Measurements from ENCODE around the gene CHD3. TPM values are rescaled to one million over a fixed set of nuclear protein-coding genes. Genes with fewer than 3 reads are reported as not detected.
A peak's percentile ranks its signal among the peaks of the same experiment; 100 is the strongest.

The CHD3 gene
- total and polyA plus RNA-seq, 9 donors: 47.6 to 124 (median 78.2) TPM

- H3K27me3 ChIP-seq (ENCODE audit: control insufficient read depth, insufficient read depth, low read length): no peaks in the 10 kb centered on the region
- no peaks in the 10 kb centered on the region for H3K9me3 ChIP-seq (replicated peaks; ENCODE audit: control insufficient read depth, low read depth, low read length)
- H3K27ac ChIP-seq (ENCODE audit: low read length): peak overlapping the region; percentile 98
- no peak for DNase-seq
- peaks cover 40% of the 10 kb centered on the region for H3K36me3 ChIP-seq (ENCODE audit: control insufficient read depth, insufficient read depth, low read length)
- peaks cover 49% of the 10 kb centered on the region for H3K4me1 ChIP-seq (ENCODE audit: control insufficient read depth, insufficient read depth, low read length)
- 0% methylated on average over 17 of the region's 17 CpGs for WGBS (ENCODE audit: insufficient coverage)
- peak overlapping the region; percentile 61 for H3K4me3 ChIP-seq (ENCODE audit: low read length)
These were observed 45.4 kb upstream of the CHD3 start for GRCh38 chr17:7843257-7843535.

- peak; percentile 89 for DNase-seq
- Histone ChIP-seq H3K9me3 (replicated peaks; ENCODE audit: control insufficient read depth, low read depth, low read length) (no peaks in the 10 kb centered on the region), H3K27ac (ENCODE audit: low read length) (peak overlapping the region; percentile 98), H3K36me3 (ENCODE audit: control insufficient read depth, insufficient read depth, low read length) (peaks cover 46% of the 10 kb centered on the region), H3K4me1 (ENCODE audit: control insufficient read depth, insufficient read depth, low read length) (peaks cover 45% of the 10 kb centered on the region), H3K4me3 (ENCODE audit: low read length) (peak overlapping the region; percentile 61), H3K27me3 (ENCODE audit: control insufficient read depth, insufficient read depth, low read length) (no peaks in the 10 kb centered on the region)
- WGBS (ENCODE audit: insufficient coverage): under 1% methylated on average over 51 of the region's 61 CpGs
These were observed 44.9 kb upstream of the CHD3 start for GRCh38 chr17:7843536-7844291.

GRCh38 chr17:7844292-7845154 is 44.1 kb upstream of the CHD3 start:
- WGBS (ENCODE audit: insufficient coverage): under 1% methylated on average over 69 of the region's 71 CpGs
- H3K36me3 ChIP-seq (ENCODE audit: control insufficient read depth, insufficient read depth, low read length): peaks cover 53% of the 10 kb centered on the region

GRCh38 chr17:7845359-7846062 is 43.1 kb upstream of the CHD3 start:
- no peak for DNase-seq
- Histone ChIP-seq H3K27ac (ENCODE audit: low read length) (peak overlapping the region; percentile 98), H3K27me3 (ENCODE audit: control insufficient read depth, insufficient read depth, low read length) (no peaks in the 10 kb centered on the region), H3K4me1 (ENCODE audit: control insufficient read depth, insufficient read depth, low read length) (peaks cover 31% of the 10 kb centered on the region), H3K36me3 (ENCODE audit: control insufficient read depth, insufficient read depth, low read length) (peaks cover 54% of the 10 kb centered on the region), H3K9me3 (replicated peaks; ENCODE audit: control insufficient read depth, low read depth, low read length) (no peaks in the 10 kb centered on the region), H3K4me3 (ENCODE audit: low read length) (peak overlapping the region; percentile 61)
- 86% methylated on average over 12 of the region's 15 CpGs for WGBS (ENCODE audit: insufficient coverage)

More at GRCh38 chr17:7844292-7845154, 44.1 kb upstream of the CHD3 start:
- Histone ChIP-seq H3K4me3 (ENCODE audit: low read length) (peak overlapping the region; percentile 61), H3K27ac (ENCODE audit: low read length) (peak overlapping the region; percentile 98), H3K27me3 (ENCODE audit: control insufficient read depth, insufficient read depth, low read length) (no peaks in the 10 kb centered on the region), H3K4me1 (ENCODE audit: control insufficient read depth, insufficient read depth, low read length) (peaks cover 37% of the 10 kb centered on the region), H3K9me3 (replicated peaks; ENCODE audit: control insufficient read depth, low read depth, low read length) (no peaks in the 10 kb centered on the region)
- peak; percentile 98 for DNase-seq

- H3K4me1 ChIP-seq (ENCODE audit: control insufficient read depth, insufficient read depth, low read length): peaks cover 25% of the 10 kb centered on the region
- H3K27ac ChIP-seq (ENCODE audit: low read length): no peak overlapping the region
- peaks cover 58% of the 10 kb centered on the region for H3K36me3 ChIP-seq (ENCODE audit: control insufficient read depth, insufficient read depth, low read length)
- no peak overlapping the region for H3K4me3 ChIP-seq (ENCODE audit: low read length)
- WGBS (ENCODE audit: insufficient coverage): 93% methylated on average over 13 of the region's 22 CpGs
- H3K9me3 ChIP-seq (replicated peaks; ENCODE audit: control insufficient read depth, low read depth, low read length): no peaks in the 10 kb centered on the region
- no peak for DNase-seq
- no peaks in the 10 kb centered on the region for H3K27me3 ChIP-seq (ENCODE audit: control insufficient read depth, insufficient read depth, low read length)
These were observed 42.4 kb upstream of the CHD3 start for GRCh38 chr17:7846063-7846735.

GRCh38 chr17:7846765-7847661 is 41.6 kb upstream of the CHD3 start:
- 82% methylated on average over 17 of the region's 34 CpGs for WGBS (ENCODE audit: insufficient coverage)
- no peak overlapping the region for H3K4me3 ChIP-seq (ENCODE audit: low read length)
- DNase-seq: peak; percentile 12
- no peaks in the 10 kb centered on the region for H3K9me3 ChIP-seq (replicated peaks; ENCODE audit: control insufficient read depth, low read depth, low read length)
- H3K36me3 ChIP-seq (ENCODE audit: control insufficient read depth, insufficient read depth, low read length): peaks cover 66% of the 10 kb centered on the region
- peaks cover 29% of the 10 kb centered on the region for H3K4me1 ChIP-seq (ENCODE audit: control insufficient read depth, insufficient read depth, low read length)
- no peaks in the 10 kb centered on the region for H3K27me3 ChIP-seq (ENCODE audit: control insufficient read depth, insufficient read depth, low read length)
- no peak overlapping the region for H3K27ac ChIP-seq (ENCODE audit: low read length)

- DNase-seq: no peak
- no peak overlapping the region for H3K27ac ChIP-seq (ENCODE audit: low read length)
- peaks cover 26% of the 10 kb centered on the region for H3K4me1 ChIP-seq (ENCODE audit: control insufficient read depth, insufficient read depth, low read length)
- peaks cover 77% of the 10 kb centered on the region for H3K36me3 ChIP-seq (ENCODE audit: control insufficient read depth, insufficient read depth, low read length)
- H3K27me3 ChIP-seq (ENCODE audit: control insufficient read depth, insufficient read depth, low read length): no peaks in the 10 kb centered on the region
- no peak overlapping the region for H3K4me3 ChIP-seq (ENCODE audit: low read length)
- no peaks in the 10 kb centered on the region for H3K9me3 ChIP-seq (replicated peaks; ENCODE audit: control insufficient read depth, low read depth, low read length)
- 85% methylated on average over 10 of the region's 20 CpGs for whole genome bisulfite sequencing (ENCODE audit: insufficient coverage)
These were observed 40.4 kb upstream of the CHD3 start for GRCh38 chr17:7848131-7848579.

- DNase-seq: no peak
- Histone ChIP-seq H3K4me3 (ENCODE audit: low read length) (no peak overlapping the region), H3K4me1 (ENCODE audit: control insufficient read depth, insufficient read depth, low read length) (peaks cover 24% of the 10 kb centered on the region), H3K27ac (ENCODE audit: low read length) (no peak overlapping the region), H3K9me3 (replicated peaks; ENCODE audit: control insufficient read depth, low read depth, low read length) (no peaks in the 10 kb centered on the region), H3K36me3 (ENCODE audit: control insufficient read depth, insufficient read depth, low read length) (peaks cover 80% of the 10 kb centered on the region), H3K27me3 (ENCODE audit: control insufficient read depth, insufficient read depth, low read length) (no peaks in the 10 kb centered on the region)
- WGBS (ENCODE audit: insufficient coverage): 87% methylated on average over 11 of the region's 21 CpGs
These were observed 39.9 kb upstream of the CHD3 start for GRCh38 chr17:7848739-7849129.

GRCh38 chr17:7849130-7849750 is 39.3 kb upstream of the CHD3 start:
- Histone ChIP-seq H3K36me3 (ENCODE audit: control insufficient read depth, insufficient read depth, low read length) (peaks cover 82% of the 10 kb centered on the region), H3K9me3 (replicated peaks; ENCODE audit: control insufficient read depth, low read depth, low read length) (no peaks in the 10 kb centered on the region), H3K4me3 (ENCODE audit: low read length) (no peak overlapping the region), H3K27me3 (ENCODE audit: control insufficient read depth, insufficient read depth, low read length) (no peaks in the 10 kb centered on the region), H3K4me1 (ENCODE audit: control insufficient read depth, insufficient read depth, low read length) (peaks cover 21% of the 10 kb centered on the region), H3K27ac (ENCODE audit: low read length) (no peak overlapping the region)
- no peak for DNase-seq
- 82% methylated on average over 32 of the region's 35 CpGs for whole genome bisulfite sequencing (ENCODE audit: insufficient coverage)

Data from muscle of leg (tissue), 11 donors.